COLO829 (cell line): ENCODE data around the gene RNF187.

Experiments used
- DNase-seq: peaks from one replicate; pipeline ENCODE4 v3.0.0; 2012; ENCODE audit warnings: low spot score

Gene RNF187

GRCh38 chr1:228510101-228510802 is 23.1 kb downstream of the RNF187 start:
- DNase-seq = no peak

GRCh38 chr1:228510803-228511413 is 23.7 kb downstream of the RNF187 start:
- no peak for DNase-seq

- DNase-seq = no peak
These were observed 24.6 kb downstream of the RNF187 start for GRCh38 chr1:228511546-228512445.

- DNase-seq = no peak
These were observed 25.6 kb downstream of the RNF187 start for GRCh38 chr1:228512781-228513198.

GRCh38 chr1:228513236-228513900 is 26.2 kb downstream of the RNF187 start:
- DNase-seq = no peak

GRCh38 chr1:228514421-228514820 is 27.2 kb downstream of the RNF187 start:
- no peak for DNase-seq

- peak; percentile 74 for DNase-seq
These were observed 28.1 kb downstream of the RNF187 start for GRCh38 chr1:228515200-228515834.

GRCh38 chr1:228517655-228518054 is 30.5 kb downstream of the RNF187 start:
- DNase-seq = no peak

- no peak for DNase-seq
These were observed 40.4 kb downstream of the RNF187 start for GRCh38 chr1:228527596-228527995.

- no peak for DNase-seq
These were observed 41.4 kb downstream of the RNF187 start for GRCh38 chr1:228528612-228529011.

GRCh38 chr1:228530086-228530758 is 43.0 kb downstream of the RNF187 start:
- no peak for DNase-seq

GRCh38 chr1:228530951-228531731 is 44.0 kb downstream of the RNF187 start:
- no peak for DNase-seq

GRCh38 chr1:228538831-228539230 is 51.6 kb downstream of the RNF187 start:
- no peak for DNase-seq

GRCh38 chr1:228540161-228540917 is 53.2 kb downstream of the RNF187 start:
- DNase-seq = no peak

- no peak for DNase-seq
These were observed 54.5 kb downstream of the RNF187 start for GRCh38 chr1:228541725-228542124.

GRCh38 chr1:228542376-228542775 is 55.2 kb downstream of the RNF187 start:
- no peak for DNase-seq

- DNase-seq = no peak
These were observed 55.8 kb downstream of the RNF187 start for GRCh38 chr1:228542981-228543380.

GRCh38 chr1:228543396-228543795 is 56.2 kb downstream of the RNF187 start:
- no peak for DNase-seq

- DNase-seq = no peak
These were observed 57.1 kb downstream of the RNF187 start for GRCh38 chr1:228544021-228544850.
